Stimulated activated effector memory CD8-positive, alpha-beta T cell treated with anti-CD3 and anti-CD28 coated beads, Interleukin-12 subunit alpha, Interleukin-12 subunit beta, amount 100 ng/mL, for 72 hours (primary cell): ENCODE measurements around the gene PCA3.

ENCODE experiments used
- ATAC-seq: fragments of 150-1000 bp; cut with Tn5 transposase; 2 replicates; pipeline ENCODE4 v1.10.0; 2021
- DNase-seq, 2 donors: peaks; one replicate each; pipeline ENCODE4 v3.0.0; 2021 to 2022; ENCODE audit warnings: low spot score in 2 of 2
- H3K27ac Mint-ChIP-seq: one replicate; pipeline ENCODE4 v1.8.0; 2022; ENCODE audit warnings: mild to moderate bottlenecking, mixed read lengths
- H3K36me3 Mint-ChIP-seq: one replicate; pipeline ENCODE4 v1.8.0; 2022; ENCODE audit warnings: mild to moderate bottlenecking, mixed read lengths
- H3K4me1 Mint-ChIP-seq: one replicate; pipeline ENCODE4 v1.8.0; 2022; ENCODE audit warnings: mixed read lengths
- H3K4me3 Mint-ChIP-seq: one replicate; pipeline ENCODE4 v1.8.0; 2022; ENCODE audit warnings: mild to moderate bottlenecking, mixed read lengths
- H3K9me3 Mint-ChIP-seq: one replicate; pipeline ENCODE4 v1.8.0; 2022; ENCODE audit warnings: mixed read lengths

The PCA3 gene

GRCh38 chr9:76789840-76790239 is 25.6 kb downstream of the PCA3 start:
- H3K27ac Mint-ChIP-seq: no peak overlapping the region
- H3K4me3 Mint-ChIP-seq: no peak overlapping the region

GRCh38 chr9:76793784-76794431 is 29.7 kb downstream of the PCA3 start:
- H3K4me3 Mint-ChIP-seq: no peak overlapping the region
- DNase-seq (no peak), ATAC-seq (no peak)
- no peak overlapping the region for H3K27ac Mint-ChIP-seq
- H3K9me3 Mint-ChIP-seq: no peaks in the 10 kb centered on the region
- no peaks in the 10 kb centered on the region for H3K4me1 Mint-ChIP-seq
- H3K36me3 Mint-ChIP-seq: no peaks in the 10 kb centered on the region

More at GRCh38 chr9:76789840-76790239, 25.6 kb downstream of the PCA3 start:
- Mint-ChIP-seq H3K36me3 (no peaks in the 10 kb centered on the region), H3K4me1 (no peaks in the 10 kb centered on the region), H3K9me3 (no peaks in the 10 kb centered on the region)
- DNase-seq (no peak), ATAC-seq (no peak)

GRCh38 chr9:76796296-76796695 is 32.1 kb downstream of the PCA3 start:
- no peak overlapping the region for H3K27ac Mint-ChIP-seq
- no peaks in the 10 kb centered on the region for H3K36me3 Mint-ChIP-seq
- H3K4me3 Mint-ChIP-seq: no peak overlapping the region
- no peaks in the 10 kb centered on the region for H3K4me1 Mint-ChIP-seq
- no peak for ATAC-seq
- H3K9me3 Mint-ChIP-seq: no peaks in the 10 kb centered on the region
- no peak for DNase-seq

DNA sequence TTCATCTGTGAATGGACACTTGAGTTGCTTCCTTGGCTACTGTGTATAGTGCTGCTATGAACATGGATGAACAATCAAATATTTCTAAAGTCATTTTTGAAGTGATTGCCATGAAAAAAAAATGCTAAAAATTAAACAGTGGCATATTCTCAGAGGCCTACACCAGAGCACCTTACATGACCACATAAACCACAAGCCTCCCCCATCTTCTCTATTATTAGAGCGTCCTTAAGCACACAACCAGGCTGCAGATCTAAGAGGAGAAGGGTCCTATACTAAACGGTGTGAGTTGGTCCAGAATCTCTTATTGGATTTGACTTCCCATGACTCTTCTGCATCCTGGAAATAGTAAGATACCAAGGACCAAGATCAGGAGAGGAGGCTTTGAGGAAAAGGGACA is 34.3 kb downstream of the PCA3 start:
- no peak overlapping the region for H3K27ac Mint-ChIP-seq
- no peaks in the 10 kb centered on the region for H3K4me1 Mint-ChIP-seq
- H3K9me3 Mint-ChIP-seq: no peaks in the 10 kb centered on the region
- DNase-seq: no peak
- no peak overlapping the region for H3K4me3 Mint-ChIP-seq
- H3K36me3 Mint-ChIP-seq: no peaks in the 10 kb centered on the region
- no peak for ATAC-seq

- Mint-ChIP-seq H3K4me1 (no peaks in the 10 kb centered on the region), H3K9me3 (no peaks in the 10 kb centered on the region), H3K36me3 (no peaks in the 10 kb centered on the region), H3K27ac (no peak overlapping the region), H3K4me3 (no peak overlapping the region)
- ATAC-seq: no peak
- DNase-seq: no peak
Measured at GRCh38 chr9:76799473-76799872, 35.2 kb downstream of the PCA3 start.

DNA sequence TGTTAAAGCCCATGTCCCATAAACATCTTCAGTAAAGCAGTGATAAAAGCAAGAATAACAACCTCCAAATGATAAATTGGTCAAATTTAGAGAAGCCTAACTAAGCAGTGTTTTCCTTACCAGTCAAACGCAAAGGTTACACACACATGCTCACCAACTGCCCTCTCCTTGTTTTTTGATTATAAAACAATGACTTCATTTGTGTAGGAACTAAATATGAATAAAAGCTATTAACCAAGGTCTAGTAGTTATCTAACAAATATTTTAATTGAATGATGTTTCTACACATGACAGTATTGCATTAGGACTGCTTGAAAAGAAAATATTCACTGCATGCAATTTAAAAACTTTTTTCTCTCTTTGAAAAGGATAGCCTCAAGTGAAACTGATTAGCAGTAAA is 36.7 kb downstream of the PCA3 start:
- no peaks in the 10 kb centered on the region for H3K4me1 Mint-ChIP-seq
- DNase-seq (no peak), ATAC-seq (no peak)
- H3K27ac Mint-ChIP-seq: no peak overlapping the region
- H3K9me3 Mint-ChIP-seq: no peaks in the 10 kb centered on the region
- H3K4me3 Mint-ChIP-seq: no peak overlapping the region
- no peaks in the 10 kb centered on the region for H3K36me3 Mint-ChIP-seq

DNA sequence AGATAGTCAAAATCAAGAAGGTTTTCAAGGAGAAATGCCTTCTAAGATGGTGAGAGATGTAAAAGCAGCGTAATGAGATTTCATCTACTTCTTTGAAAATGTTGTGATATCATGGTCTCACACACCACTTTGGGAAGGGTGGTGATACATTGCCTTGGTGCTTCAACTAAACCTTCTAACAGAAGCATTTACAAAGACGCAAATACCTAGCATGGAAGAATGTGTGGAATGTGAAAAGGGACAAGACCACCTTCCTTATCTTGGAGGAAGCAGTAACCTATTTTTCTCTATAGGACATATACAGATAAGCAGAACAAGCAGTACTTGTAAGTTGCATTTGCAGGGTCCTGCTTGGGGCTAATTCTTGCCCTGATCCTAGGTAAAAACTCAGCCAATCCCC is 38.8 kb downstream of the PCA3 start:
- Mint-ChIP-seq H3K36me3 (no peaks in the 10 kb centered on the region), H3K9me3 (no peaks in the 10 kb centered on the region), H3K4me1 (no peaks in the 10 kb centered on the region), H3K27ac (no peak overlapping the region), H3K4me3 (no peak overlapping the region)
- ATAC-seq: no peak
- no peak for DNase-seq

DNA sequence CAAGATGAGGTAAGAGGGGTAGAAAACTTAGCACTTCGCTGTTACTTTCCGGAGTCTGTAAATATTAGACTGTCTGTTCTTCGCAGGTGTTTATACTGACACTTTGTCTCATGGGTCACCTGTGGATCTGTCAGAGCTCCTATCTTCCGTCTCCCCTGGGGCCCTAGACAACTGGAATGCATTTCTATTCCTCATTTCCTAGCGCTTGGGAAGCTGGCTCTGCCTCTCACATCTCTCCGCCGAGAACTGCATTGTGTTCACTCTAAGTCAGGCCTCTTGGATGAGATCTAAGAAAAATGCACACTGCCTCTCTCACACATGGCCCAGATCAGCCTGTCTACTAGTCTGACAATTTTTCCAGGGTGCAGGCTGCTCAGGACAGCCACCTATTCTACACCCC is 39.5 kb downstream of the PCA3 start:
- Mint-ChIP-seq H3K9me3 (no peaks in the 10 kb centered on the region), H3K4me3 (no peak overlapping the region), H3K27ac (no peak overlapping the region), H3K36me3 (no peaks in the 10 kb centered on the region), H3K4me1 (no peaks in the 10 kb centered on the region)
- ATAC-seq (no peak), DNase-seq (no peak)

- Mint-ChIP-seq H3K4me1 (no peaks in the 10 kb centered on the region), H3K4me3 (no peak overlapping the region), H3K36me3 (no peaks in the 10 kb centered on the region), H3K27ac (no peak overlapping the region), H3K9me3 (no peaks in the 10 kb centered on the region)
- DNase-seq: no peak
- no peak for ATAC-seq
Measured at GRCh38 chr9:76808636-76809035, 44.4 kb downstream of the PCA3 start.

DNA sequence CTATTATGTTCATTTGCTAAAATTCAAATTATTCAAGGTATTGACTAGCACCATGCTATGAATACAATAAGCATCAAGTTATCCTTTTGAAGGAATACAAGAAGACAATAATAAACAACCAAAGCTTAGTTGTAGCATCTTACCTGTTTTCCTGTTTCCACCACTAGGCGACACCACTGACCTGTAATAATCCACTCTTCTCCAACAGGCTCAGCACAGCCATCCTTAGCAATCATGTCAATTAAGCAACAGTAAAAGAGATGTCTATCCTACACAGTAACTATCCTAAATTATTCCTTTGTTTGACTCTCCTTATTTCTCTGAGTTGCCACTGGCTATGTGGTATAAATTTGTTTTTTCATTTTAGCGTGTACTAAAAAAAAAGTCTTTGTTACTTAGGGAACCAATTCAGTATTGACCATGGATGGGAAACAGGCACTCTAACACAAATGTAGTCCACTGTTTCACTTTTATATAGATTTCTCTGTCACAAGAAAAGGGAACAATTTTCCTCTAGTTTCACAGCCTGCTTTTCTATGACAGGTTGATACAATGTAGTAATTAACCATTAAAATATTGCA is 46.2 kb downstream of the PCA3 start:
- H3K36me3 Mint-ChIP-seq: no peaks in the 10 kb centered on the region
- H3K27ac Mint-ChIP-seq: no peak overlapping the region
- no peak overlapping the region for H3K4me3 Mint-ChIP-seq
- DNase-seq (no peak), ATAC-seq (no peak)
- H3K9me3 Mint-ChIP-seq: no peaks in the 10 kb centered on the region
- H3K4me1 Mint-ChIP-seq: no peaks in the 10 kb centered on the region

- H3K27ac Mint-ChIP-seq: no peak overlapping the region
- H3K36me3 Mint-ChIP-seq: no peaks in the 10 kb centered on the region
- DNase-seq (no peak), ATAC-seq (no peak)
- no peaks in the 10 kb centered on the region for H3K9me3 Mint-ChIP-seq
- H3K4me1 Mint-ChIP-seq: no peaks in the 10 kb centered on the region
- H3K4me3 Mint-ChIP-seq: no peak overlapping the region
Measured at GRCh38 chr9:76812591-76812990, 48.4 kb downstream of the PCA3 start.

GRCh38 chr9:76817489-76817888 is 53.3 kb downstream of the PCA3 start:
- H3K27ac Mint-ChIP-seq: no peak overlapping the region
- no peaks in the 10 kb centered on the region for H3K4me1 Mint-ChIP-seq
- H3K36me3 Mint-ChIP-seq: no peaks in the 10 kb centered on the region
- no peaks in the 10 kb centered on the region for H3K9me3 Mint-ChIP-seq
- no peak overlapping the region for H3K4me3 Mint-ChIP-seq
- DNase-seq (no peak), ATAC-seq (no peak)

DNA sequence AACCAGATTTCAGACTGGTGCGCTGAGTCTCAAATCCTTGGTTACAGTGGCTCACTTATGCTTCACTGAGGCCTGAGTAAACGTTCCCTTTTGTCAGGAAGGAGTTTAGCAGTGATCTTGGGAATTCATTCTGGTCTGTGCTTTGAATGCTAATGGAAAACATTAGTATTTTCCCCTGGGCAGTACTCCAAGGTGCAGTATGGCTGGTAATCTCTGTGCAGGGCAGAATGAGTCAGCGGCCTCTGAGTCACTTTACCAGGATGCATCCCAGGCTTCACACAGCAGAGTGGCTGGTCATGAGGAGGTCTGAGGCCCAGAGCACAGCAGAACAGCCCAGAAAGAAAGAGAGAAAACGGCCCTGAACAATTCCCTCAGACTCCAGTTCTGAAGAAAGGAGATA is 54.0 kb downstream of the PCA3 start:
- ATAC-seq: peak; percentile 31
- no peaks in the 10 kb centered on the region for H3K36me3 Mint-ChIP-seq
- H3K4me3 Mint-ChIP-seq: no peak overlapping the region
- DNase-seq: no peak
- H3K27ac Mint-ChIP-seq: no peak overlapping the region
- H3K9me3 Mint-ChIP-seq: no peaks in the 10 kb centered on the region
- no peaks in the 10 kb centered on the region for H3K4me1 Mint-ChIP-seq

- Mint-ChIP-seq H3K4me3 (no peak overlapping the region), H3K4me1 (no peaks in the 10 kb centered on the region), H3K36me3 (no peaks in the 10 kb centered on the region), H3K9me3 (no peaks in the 10 kb centered on the region), H3K27ac (no peak overlapping the region)
- ATAC-seq (no peak), DNase-seq (no peak)
Measured at GRCh38 chr9:76820431-76820830, 56.2 kb downstream of the PCA3 start.

GRCh38 chr9:76827296-76828080 is 63.2 kb downstream of the PCA3 start:
- H3K4me1 Mint-ChIP-seq: no peaks in the 10 kb centered on the region
- ATAC-seq (no peak), DNase-seq (no peak)
- H3K27ac Mint-ChIP-seq: no peak overlapping the region
- H3K4me3 Mint-ChIP-seq: no peak overlapping the region
- H3K36me3 Mint-ChIP-seq: no peaks in the 10 kb centered on the region
- peaks cover 4% of the 10 kb centered on the region for H3K9me3 Mint-ChIP-seq

- H3K27ac Mint-ChIP-seq: no peak overlapping the region
- H3K9me3 Mint-ChIP-seq: peaks cover 4% of the 10 kb centered on the region
- H3K4me1 Mint-ChIP-seq: no peaks in the 10 kb centered on the region
- ATAC-seq (no peak), DNase-seq (no peak)
- H3K36me3 Mint-ChIP-seq: no peaks in the 10 kb centered on the region
- no peak overlapping the region for H3K4me3 Mint-ChIP-seq
Measured at GRCh38 chr9:76828447-76828846, 64.2 kb downstream of the PCA3 start.
